HL-60 (cell line): ENCODE data around the gene CAMTA1.

ENCODE experiments used
- DNase-seq, 2 experiments: peaks; one replicate each; pipeline ENCODE4 v3.0.0-alpha.2; 2010 to 2020; ENCODE audit warnings: low read depth in 1 of 2, low spot score in 1 of 2
- H3K27ac ChIP-seq: fragments of 250-450 bp; sonication (Bioruptor Pico); replicated peaks from 2 replicates; pipeline ENCODE4 v1.5.1; 2020; ENCODE audit warnings: mild to moderate bottlenecking, moderate library complexity
- H3K27me3 ChIP-seq: fragments of 250-450 bp; sonication (Bioruptor Pico); 2 replicates; pipeline ENCODE4 v1.5.1; 2021; ENCODE audit warnings: mild to moderate bottlenecking, moderate library complexity; ENCODE audit not compliant: insufficient read depth, poor library complexity, severe bottlenecking
- H3K4me3 ChIP-seq: replicated peaks from 2 replicates; pipeline ENCODE4 v1.5.1; 2011; ENCODE audit warnings: mild to moderate bottlenecking, control low read depth, low read length; ENCODE audit not compliant: insufficient read depth
- CTCF ChIP-seq: IDR thresholded peaks from one replicate; pipeline ENCODE4 v1.5.1; 2011; ENCODE audit warnings: low read length, control low read depth, inconsistent platforms; ENCODE audit not compliant: insufficient read depth
- GABPA ChIP-seq: IDR thresholded peaks from 2 replicates; pipeline ENCODE4 v1.6.1; 2012; ENCODE audit warnings: low read depth
- POLR2AphosphoS5 ChIP-seq: IDR thresholded peaks from 2 replicates; pipeline ENCODE4 v1.6.1; 2012; ENCODE audit warnings: low read depth
- REST ChIP-seq: IDR thresholded peaks from 2 replicates; pipeline ENCODE4 v1.6.1; 2012; ENCODE audit warnings: low read depth; ENCODE audit not compliant: insufficient replicate concordance
- SPI1 ChIP-seq: IDR thresholded peaks from 2 replicates; pipeline ENCODE4 v1.6.1; 2012; ENCODE audit warnings: low read depth, mild to moderate bottlenecking, borderline replicate concordance

Gene CAMTA1

GRCh38 chr1:7437608-7438395, 652.5 kb downstream of the CAMTA1 start:
- no peak for DNase-seq
- Histone ChIP-seq H3K4me3 (no peak overlapping the region), H3K27me3 (no peaks in the 10 kb centered on the region), H3K27ac (no peak overlapping the region)
- no peak for TF ChIP-seq REST
- TF ChIP-seq CTCF, result no peak
- no peak for TF ChIP-seq GABPA
- no peak for TF ChIP-seq POLR2AphosphoS5
- TF ChIP-seq SPI1, result no peak

- TF ChIP-seq CTCF (no peak), SPI1 (no peak), POLR2AphosphoS5 (no peak), REST (no peak), GABPA (no peak)
- no peak for DNase-seq
- Histone ChIP-seq H3K27me3 (no peaks in the 10 kb centered on the region), H3K27ac (no peak overlapping the region), H3K4me3 (no peak overlapping the region)
Observed at GRCh38 chr1:7438396-7438785, 653.1 kb downstream of the CAMTA1 start.

GRCh38 chr1:7438921-7439655, 653.8 kb downstream of the CAMTA1 start:
- DNase-seq, result no peak
- H3K27ac ChIP-seq, result no peak overlapping the region
- no peak overlapping the region for H3K4me3 ChIP-seq
- TF ChIP-seq GABPA (no peak), POLR2AphosphoS5 (no peak), CTCF (no peak)
- no peaks in the 10 kb centered on the region for H3K27me3 ChIP-seq
